Panc1 (cell line): ENCODE data around the gene PLCB1. TPM values are rescaled to one million over a fixed set of nuclear protein-coding genes. Genes with fewer than 3 reads are reported as not detected.

Experiments
- ATAC-seq: fragments of 200-7000 bp; cut with Tn5 transposase; 2 replicates; pipeline ENCODE4 v1.9.1; 2020; ENCODE audit warnings: mild to moderate bottlenecking, moderate library complexity
- BruUV-seq: library from RNA; stranded (reverse); fragments of 400-500 nt; replicated peaks from 2 replicates; lab custom pipeline; 2021; lab: Mats Ljungman, UMichigan
- CTCF ChIA-PET: fragments of 300-600 bp; sonication (Branson Sonifier 250); formaldehyde crosslinking; loops from one replicate; lab custom pipeline; 2022; ENCODE audit warnings: antibody characterized with exemption; lab: Charles Lee
- POLR2A ChIA-PET: fragments of 300-600 bp; sonication (Branson Sonifier 250); formaldehyde crosslinking; loops from one replicate; lab custom pipeline; 2022; ENCODE audit warnings: antibody characterized with exemption; lab: Charles Lee
- DNase-seq: peaks from one replicate; pipeline ENCODE4 v3.0.0-alpha.2; 2010; ENCODE audit warnings: low read depth, low spot score
- H3K27ac ChIP-seq: 2 replicates; pipeline ENCODE4 v1.5.1; 2011; ENCODE audit warnings: mild to moderate bottlenecking, low read length, inconsistent platforms
- H3K27me3 ChIP-seq: fragments of 200-500 bp; sonication (Bioruptor generic); 2 replicates; pipeline ENCODE4 v1.6.0; 2014; ENCODE audit warnings: low read length, inconsistent platforms; ENCODE audit not compliant: control insufficient read depth, insufficient read depth
- H3K36me3 ChIP-seq: fragments of 200-500 bp; sonication (Bioruptor generic); 2 replicates; pipeline ENCODE4 v1.5.1; 2014; ENCODE audit warnings: inconsistent platforms, mild to moderate bottlenecking, low read length, moderate library complexity; ENCODE audit not compliant: control insufficient read depth, insufficient read depth
- H3K4me1 ChIP-seq: 2 replicates; pipeline ENCODE4 v1.5.1; 2011; ENCODE audit warnings: inconsistent platforms, mild to moderate bottlenecking, low read length, moderate library complexity; ENCODE audit not compliant: control insufficient read depth, insufficient read depth
- H3K4me3 ChIP-seq, 2 experiments: 2 replicates each; pipeline ENCODE4 v1.5.1; 2011 to 2012; ENCODE audit warnings: low read depth in 2 of 2, low read length in 2 of 2, mild to moderate bottlenecking in 2 of 2, inconsistent platforms in 1 of 2, moderate library complexity in 1 of 2
- H3K9me3 ChIP-seq: fragments of 200-500 bp; sonication (Bioruptor generic); 2 replicates; pipeline ENCODE4 v1.5.1; 2014; ENCODE audit warnings: low read depth, mild to moderate bottlenecking, inconsistent platforms, low read length, moderate library complexity; ENCODE audit not compliant: control insufficient read depth, insufficient read depth
- CTCF ChIP-seq: fragments of 450-650 bp; IDR thresholded peaks from 2 replicates; pipeline ENCODE4 v1.5.1; 2017; ENCODE audit warnings: mild to moderate bottlenecking
- POLR2AphosphoS5 ChIP-seq: IDR thresholded peaks from 2 replicates; pipeline ENCODE4 v1.6.1; 2012; ENCODE audit warnings: mild to moderate bottlenecking, low read depth, low read length, moderate library complexity
- REST ChIP-seq, 2 experiments: IDR thresholded peaks; 2 replicates each; pipeline ENCODE4 v1.6.1; 2011 to 2012; ENCODE audit warnings: low read depth in 2 of 2, control low read depth in 1 of 2, low read length in 1 of 2, mild to moderate bottlenecking in 1 of 2, moderate library complexity in 1 of 2; ENCODE audit not compliant: insufficient read depth in 1 of 2
- SIN3A ChIP-seq: IDR thresholded peaks from 2 replicates; pipeline ENCODE4 v1.6.1; 2012; ENCODE audit warnings: low read depth, mild to moderate bottlenecking, low read length, moderate library complexity, borderline replicate concordance; ENCODE audit not compliant: insufficient read depth
- TCF7L2 ChIP-seq: IDR thresholded peaks from 2 replicates; pipeline ENCODE4 v1.6.1; 2011; ENCODE audit warnings: mild to moderate bottlenecking, low read depth, low read length, inconsistent platforms
- in situ Hi-C: cut with HindIII; loops from 2 replicates; pipeline ENCODE4 v1.10.0; 2016; ENCODE audit warnings: low sequenced_read_pairs, low pct_unique_long_range_greater_than_20kb
- intact Hi-C: fragments of 100-400 bp; cut with micrococcal nuclease; formaldehyde crosslinking; loops from one replicate; pipeline ENCODE4 v1.10.0; 2022; ENCODE audit not compliant: unreplicated experiment
- total RNA-seq: library from RNA; stranded (reverse); gene quantifications from one replicate; pipeline ENCODE4 v1.2.1, GENCODE V29; 2021; ENCODE audit not compliant: unreplicated experiment

Gene PLCB1
- total RNA-seq, 1 experiment from 2014 or later = 0.59 TPM

- TF ChIP-seq TCF7L2 (no peak), REST (IDR thresholded peaks at IDR 0.05; ENCODE audit: insufficient read depth in 1 of 2, low read depth in 2 of 2, low read length in 1 of 2) (no peak), SIN3A (no peak), POLR2AphosphoS5 (no peak), CTCF (no peak)
- intact Hi-C loops (no loop called here), in situ Hi-C loops (no loop called here)
- H3K4me1 ChIP-seq = no peaks in the 10 kb centered on the region
- POLR2A ChIA-PET = no interaction called here
- no peak overlapping the region for H3K4me3 ChIP-seq
- BruUV-seq = no TSS peak
- ATAC-seq = no peak
- no peak overlapping the region for H3K27ac ChIP-seq
- H3K36me3 ChIP-seq = no peaks in the 10 kb centered on the region
- H3K9me3 ChIP-seq = no peaks in the 10 kb centered on the region
- CTCF ChIA-PET = no interaction called here
- no peaks in the 10 kb centered on the region for H3K27me3 ChIP-seq
- DNase-seq = no peak
Observed at GRCh38 chr20:8139899-8140298, 7.8 kb downstream of the PLCB1 start.

- TF ChIP-seq POLR2AphosphoS5 = no peak
- no peak for TF ChIP-seq TCF7L2
- no peak for TF ChIP-seq REST (IDR thresholded peaks at IDR 0.05; ENCODE audit: insufficient read depth in 1 of 2, low read depth in 2 of 2, low read length in 1 of 2)
- TF ChIP-seq CTCF = no peak
- TF ChIP-seq SIN3A = no peak
- no peaks in the 10 kb centered on the region for H3K4me1 ChIP-seq
- H3K4me3 ChIP-seq = no peak overlapping the region
- intact Hi-C loops = no loop called here
- no peaks in the 10 kb centered on the region for H3K27me3 ChIP-seq
- no peak overlapping the region for H3K27ac ChIP-seq
- no peaks in the 10 kb centered on the region for H3K36me3 ChIP-seq
- CTCF ChIA-PET = no interaction called here
- BruUV-seq = no TSS peak
- H3K9me3 ChIP-seq = no peaks in the 10 kb centered on the region
- no peak for DNase-seq
- ATAC-seq = no peak
- in situ Hi-C loops = no loop called here
- POLR2A ChIA-PET = no interaction called here
Observed at GRCh38 chr20:8143474-8143873, 11.4 kb downstream of the PLCB1 start.
